GM23248 (cell line): ENCODE data around the gene HRH3.

Experiments used
- EZH2 ChIP-seq: fragments of 200-600 bp; sonication (generic); IDR thresholded peaks from 2 replicates; pipeline ENCODE4 v1.6.1; 2018; ENCODE audit warnings: antibody characterized with exemption, mild to moderate bottlenecking; ENCODE audit not compliant: insufficient read depth, poor library complexity, severe bottlenecking
- EZH2phosphoT487 ChIP-seq: fragments of 200-600 bp; sonication (generic); IDR thresholded peaks from 2 replicates; pipeline ENCODE4 v1.6.1; 2018; ENCODE audit warnings: antibody characterized with exemption, moderate library complexity, mild to moderate bottlenecking, low read depth; ENCODE audit not compliant: insufficient read depth

DNA sequence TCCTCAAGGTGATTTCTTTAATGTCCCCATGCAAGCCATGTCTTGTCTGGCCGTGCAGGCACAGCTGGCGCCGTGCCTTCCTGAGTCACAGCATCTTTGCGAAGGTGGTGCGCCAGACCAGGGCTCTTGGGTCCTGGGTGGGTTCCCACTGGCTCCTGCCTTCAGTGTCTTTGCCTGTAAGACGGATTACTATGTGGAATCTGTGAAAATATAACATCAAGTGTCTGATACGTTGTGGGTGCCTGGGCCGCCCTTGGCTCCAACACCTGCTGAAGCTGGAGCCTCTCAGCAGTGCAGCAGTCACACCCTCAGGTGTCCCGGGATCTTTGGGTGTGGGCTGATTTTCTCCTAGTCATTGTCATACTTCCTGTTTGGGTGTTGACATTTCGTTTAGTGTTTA is 21.4 kb upstream of the HRH3 start:
- TF ChIP-seq EZH2phosphoT487 (no peak), EZH2 (no peak)
